MCF 10A (cell line): ENCODE results near the gene CHCHD4. TPM values are rescaled to one million over a fixed set of nuclear protein-coding genes. Genes with fewer than 3 reads are reported as not detected.
"Not testable (repeated sequence)": the region's sequence is repeated elsewhere in the genome, so short reads cannot be mapped to it uniquely, and the experiment has no call there.

Experiments used
- BruUV-seq: library from RNA; stranded (reverse); fragments of 400-500 nt; replicated peaks from 2 replicates; lab custom pipeline; 2021; lab: Mats Ljungman, UMichigan
- CTCF ChIA-PET: fragments of 300-600 bp; sonication (Branson Sonifier 250); formaldehyde crosslinking; extraction: SDS; loops from one replicate; lab custom pipeline; 2021; ENCODE audit warnings: antibody characterized with exemption, inconsistent platforms; lab: Yijun Ruan, JAX
- POLR2A ChIA-PET: fragments of 300-600, 350-650 bp; sonication (Branson Sonifier 250); formaldehyde crosslinking; extraction: SDS; loops from one replicate; lab custom pipeline; 2020; ENCODE audit warnings: antibody characterized with exemption, inconsistent platforms; lab: Yijun Ruan, JAX
- DNase-seq: peaks from one replicate; pipeline ENCODE4 v3.0.0-alpha.2; 2018; ENCODE audit not compliant: unreplicated experiment
- H3K27ac Mint-ChIP-seq: one replicate; pipeline ENCODE4 v1.8.0; 2022; ENCODE audit warnings: mild to moderate bottlenecking, low read depth, mixed read lengths; ENCODE audit not compliant: unreplicated experiment
- H3K27me3 Mint-ChIP-seq: one replicate; pipeline ENCODE4 v1.8.0; 2022; ENCODE audit warnings: mixed read lengths; ENCODE audit not compliant: insufficient read depth, unreplicated experiment
- H3K36me3 Mint-ChIP-seq: one replicate; pipeline ENCODE4 v1.8.0; 2022; ENCODE audit warnings: mild to moderate bottlenecking, moderate library complexity, mixed read lengths; ENCODE audit not compliant: insufficient read depth, unreplicated experiment
- H3K4me1 Mint-ChIP-seq: one replicate; pipeline ENCODE4 v1.8.0; 2022; ENCODE audit warnings: mixed read lengths; ENCODE audit not compliant: insufficient read depth, unreplicated experiment
- H3K4me3 Mint-ChIP-seq: one replicate; pipeline ENCODE4 v1.8.0; 2022; ENCODE audit warnings: mild to moderate bottlenecking, moderate library complexity, mixed read lengths; ENCODE audit not compliant: unreplicated experiment
- H3K9me3 Mint-ChIP-seq: one replicate; pipeline ENCODE4 v1.8.0; 2022; ENCODE audit warnings: mixed read lengths; ENCODE audit not compliant: unreplicated experiment
- CTCF ChIP-seq: fragments of 200-600 bp; IDR thresholded peaks from one replicate; pipeline ENCODE4 v1.8.0; 2022; ENCODE audit warnings: antibody characterized with exemption, mild to moderate bottlenecking; ENCODE audit not compliant: unreplicated experiment
- intact Hi-C: fragments of 100-400 bp; cut with micrococcal nuclease; formaldehyde crosslinking; loops from 2 replicates; pipeline ENCODE4 v1.14.1; 2022
- total RNA-seq: library from RNA; stranded (reverse); gene quantifications from 2 replicates; pipeline ENCODE4 v1.2.3, GENCODE V29; 2022

Gene CHCHD4
- total RNA-seq, 1 experiment from 2014 or later = 35.0 TPM

DNA sequence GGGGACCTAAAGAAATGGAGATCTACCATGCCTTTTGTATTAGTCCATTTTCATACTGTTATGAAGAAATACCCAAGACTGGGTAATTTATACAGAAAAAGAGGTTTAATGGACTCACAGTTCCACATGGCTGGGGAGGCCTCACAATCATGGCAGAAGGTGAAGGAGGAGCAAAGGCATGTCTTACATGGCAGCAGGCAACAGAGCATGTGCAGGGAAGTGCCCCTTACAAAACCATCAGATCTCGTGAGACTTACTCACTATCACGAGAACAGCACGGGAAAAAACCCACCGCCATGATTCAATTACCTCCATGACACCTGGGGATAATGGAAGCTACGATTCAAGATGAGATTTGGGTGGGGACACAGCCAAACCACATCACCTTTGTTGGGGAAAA lies 37.2 kb downstream of the CHCHD4 start:
- H3K4me3 Mint-ChIP-seq, H3K27me3 Mint-ChIP-seq, H3K4me1 Mint-ChIP-seq, intact Hi-C loops, H3K27ac Mint-ChIP-seq, DNase-seq, H3K36me3 Mint-ChIP-seq, BruUV-seq, POLR2A ChIA-PET: not testable (repeated sequence)
- H3K9me3 Mint-ChIP-seq = peaks cover 27% of the 10 kb centered on the region
- CTCF ChIA-PET = interaction anchor here (0.6 to 1.1 kb wide), 2 partner anchors 79 to 1555 kb away, joined by 3 read pairs; no protein-coding TSS in a partner anchor

- H3K9me3 Mint-ChIP-seq = peaks cover 23% of the 10 kb centered on the region
- BruUV-seq = no TSS peak
- H3K4me1 Mint-ChIP-seq = no peaks in the 10 kb centered on the region
- H3K27me3 Mint-ChIP-seq = no peaks in the 10 kb centered on the region
- DNase-seq = no peak
- intact Hi-C loops = no loop called here
- H3K27ac Mint-ChIP-seq = no peak overlapping the region
- POLR2A ChIA-PET = no interaction called here
- peaks cover 12% of the 10 kb centered on the region for H3K36me3 Mint-ChIP-seq
- CTCF ChIA-PET = no interaction called here
- no peak overlapping the region for H3K4me3 Mint-ChIP-seq
- no peak for TF ChIP-seq CTCF
These were observed 42.5 kb downstream of the CHCHD4 start for GRCh38 chr3:14082108-14082657.

DNA sequence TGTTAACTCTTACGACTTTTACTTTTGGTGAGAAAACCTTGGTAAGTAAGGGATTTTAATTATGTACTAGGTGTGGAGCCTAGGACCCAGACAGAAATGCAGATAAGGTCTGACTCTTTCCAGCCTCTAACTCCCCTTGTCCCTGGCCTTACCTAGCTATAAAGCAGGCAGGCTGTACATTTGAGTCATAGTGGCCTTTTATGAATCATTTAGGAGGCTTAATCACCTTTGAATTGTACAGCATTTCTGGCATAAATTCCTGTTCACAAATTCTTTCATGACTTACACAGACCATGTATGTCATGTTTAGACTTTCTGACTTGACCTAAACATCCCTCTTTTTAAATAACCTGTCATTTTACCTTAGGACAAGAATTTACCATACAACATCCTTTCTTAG lies 47.4 kb downstream of the CHCHD4 start:
- intact Hi-C loops = no loop called here
- Mint-ChIP-seq H3K27ac (no peak overlapping the region), H3K36me3 (peaks cover 9% of the 10 kb centered on the region), H3K4me3 (no peak overlapping the region), H3K4me1 (no peaks in the 10 kb centered on the region), H3K9me3 (peaks cover 17% of the 10 kb centered on the region), H3K27me3 (no peaks in the 10 kb centered on the region)
- no peak for TF ChIP-seq CTCF
- no peak for DNase-seq
- POLR2A ChIA-PET = no interaction called here
- CTCF ChIA-PET = interaction anchor here (0.7 kb wide), 1 partner anchor 184 kb away, joined by 4 read pairs; no protein-coding TSS in a partner anchor
- no TSS peak for BruUV-seq

GRCh38 chr3:14075233-14075632 lies 49.4 kb downstream of the CHCHD4 start:
- H3K9me3 Mint-ChIP-seq = peaks cover 13% of the 10 kb centered on the region
- H3K4me1 Mint-ChIP-seq, intact Hi-C loops, H3K36me3 Mint-ChIP-seq, H3K27ac Mint-ChIP-seq, POLR2A ChIA-PET, CTCF ChIA-PET, BruUV-seq, H3K27me3 Mint-ChIP-seq, DNase-seq, H3K4me3 Mint-ChIP-seq: not testable (repeated sequence)

DNA sequence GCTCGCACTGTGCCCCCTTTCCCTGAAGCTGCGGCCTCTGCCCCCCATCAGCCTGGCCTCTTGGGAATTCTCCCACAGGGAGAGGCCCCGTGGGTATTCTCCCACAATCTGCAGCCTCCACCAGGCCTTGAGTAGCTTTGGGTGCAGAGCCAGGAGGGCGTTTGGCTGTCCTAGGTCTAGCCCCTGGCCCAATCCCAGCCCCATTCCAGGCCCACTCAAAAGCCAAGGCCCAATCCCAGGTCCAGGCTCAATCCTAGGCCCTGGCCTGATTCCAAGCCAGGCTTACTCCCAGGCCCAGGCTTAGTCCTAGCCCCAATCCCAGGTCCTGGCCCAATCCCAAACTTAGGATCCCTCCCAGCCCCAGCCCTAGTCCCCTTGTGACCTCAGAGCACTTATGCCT lies 59.8 kb downstream of the CHCHD4 start:
- Mint-ChIP-seq H3K36me3 (no peaks in the 10 kb centered on the region), H3K4me1 (no peaks in the 10 kb centered on the region), H3K27me3 (no peaks in the 10 kb centered on the region), H3K4me3 (no peak overlapping the region), H3K27ac (no peak overlapping the region), H3K9me3 (no peaks in the 10 kb centered on the region)
- ChIA-PET CTCF (no interaction called here), POLR2A (no interaction called here)
- intact Hi-C loops = no loop called here
- no peak for DNase-seq
- BruUV-seq = no TSS peak
- no peak for TF ChIP-seq CTCF
